Stimulated activated CD8-positive, alpha-beta memory T cell treated with anti-CD3 and anti-CD28 coated beads, Interleukin-7, amount 100 ng/mL, for 4 hours (primary cell): Measurements from ENCODE around the gene NBEAL2.
A peak's percentile ranks its signal among the peaks of the same experiment; 100 is the strongest.

Experiments used
- DNase-seq, 2 donors: peaks; one replicate each; pipeline ENCODE4 v3.0.0-alpha.2; 2020; ENCODE audit warnings: low read depth in 2 of 2

The NBEAL2 gene

GRCh38 chr3:46946416-46946815, 33.0 kb upstream of the NBEAL2 start:
- DNase-seq = no peak

DNA sequence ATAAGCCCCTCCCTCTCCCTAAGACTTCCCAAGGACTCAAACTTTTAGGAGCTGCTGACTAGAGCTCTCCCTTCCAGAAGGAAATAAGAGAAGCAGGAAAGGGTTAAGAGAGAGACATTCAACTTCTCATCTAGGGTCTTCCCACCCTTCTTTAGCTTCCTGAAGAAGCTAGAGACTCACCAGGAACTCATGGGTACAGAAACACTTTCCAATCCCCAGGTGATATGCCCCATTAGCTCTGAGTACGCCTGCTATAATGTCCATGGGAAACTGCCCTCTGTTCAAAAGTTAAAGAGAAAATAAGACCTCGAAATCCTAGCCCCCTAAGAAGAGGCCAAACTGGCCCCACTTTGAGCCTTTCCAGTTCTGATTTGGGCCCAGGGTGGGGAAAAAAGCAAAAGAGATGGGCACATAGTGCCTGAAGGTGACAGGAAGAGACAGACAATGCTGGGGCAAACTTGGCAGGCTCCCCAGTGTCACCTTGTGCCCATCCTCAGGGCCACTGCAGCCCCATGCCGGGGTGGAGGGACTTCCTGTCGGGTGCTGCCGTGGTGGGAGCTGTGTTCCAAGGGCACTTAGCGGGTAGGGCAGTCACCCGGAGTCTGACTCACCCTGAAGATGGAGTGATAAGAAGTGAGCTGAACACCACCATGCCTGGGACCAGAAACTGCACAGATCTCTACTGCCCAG, 32.5 kb upstream of the NBEAL2 start:
- peak; percentile 61 to 67 for DNase-seq

GRCh38 chr3:46947546-46947901, 31.9 kb upstream of the NBEAL2 start:
- no peak for DNase-seq

GRCh38 chr3:46947981-46948791, 31.3 kb upstream of the NBEAL2 start:
- peak; percentile 56 to 60 for DNase-seq

- no peak for DNase-seq
These were observed 30.4 kb upstream of the NBEAL2 start for GRCh38 chr3:46948830-46949671.

DNA sequence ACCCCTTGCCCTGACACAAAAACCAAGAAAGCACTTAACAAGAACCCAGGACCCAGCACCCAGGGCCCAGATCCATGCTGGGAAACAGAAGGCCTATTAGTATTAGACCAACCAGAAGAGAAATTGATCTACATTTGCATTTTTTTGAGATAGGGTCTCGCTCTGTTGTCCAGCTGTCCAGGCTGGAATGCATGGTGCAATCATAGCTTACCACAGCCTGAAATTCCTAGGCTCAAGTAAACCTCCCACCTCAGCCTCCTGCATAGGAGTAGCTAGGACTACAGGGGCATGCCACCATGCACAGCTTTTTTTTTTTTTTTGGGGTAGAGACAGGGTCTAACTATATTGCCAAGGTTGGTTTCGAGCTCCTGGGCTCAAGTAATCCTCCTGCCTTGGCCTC, 29.3 kb upstream of the NBEAL2 start:
- DNase-seq = no peak

DNA sequence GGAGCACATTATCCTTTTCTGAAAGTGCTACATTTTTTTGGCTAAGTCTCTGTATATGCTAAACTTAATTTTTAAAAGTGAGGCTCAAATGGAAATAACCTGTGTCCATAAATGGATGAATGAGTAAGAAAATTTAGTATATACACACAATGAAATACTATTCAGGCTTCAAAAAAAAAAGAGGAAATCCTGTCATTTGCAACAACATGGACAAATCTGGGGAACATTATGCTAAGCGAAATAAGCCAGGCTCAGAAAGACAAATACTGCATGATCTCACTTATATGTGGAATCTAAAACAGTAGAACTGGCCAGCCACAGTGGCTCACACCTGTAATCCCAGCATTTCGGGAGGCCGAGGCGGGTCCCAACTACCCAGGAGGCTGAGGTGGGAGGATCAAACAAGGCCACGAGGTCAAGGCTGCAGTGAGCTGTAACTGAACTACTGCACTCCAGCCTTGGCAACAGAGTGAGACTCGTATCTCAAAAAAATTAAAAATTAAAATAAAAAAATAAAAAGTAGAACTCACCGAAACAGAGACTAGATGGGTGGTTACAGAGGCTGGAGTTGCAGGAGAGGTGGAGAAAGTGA, 28.7 kb upstream of the NBEAL2 start:
- no peak for DNase-seq

GRCh38 chr3:46952813-46953212, 26.7 kb upstream of the NBEAL2 start:
- DNase-seq = no peak

DNA sequence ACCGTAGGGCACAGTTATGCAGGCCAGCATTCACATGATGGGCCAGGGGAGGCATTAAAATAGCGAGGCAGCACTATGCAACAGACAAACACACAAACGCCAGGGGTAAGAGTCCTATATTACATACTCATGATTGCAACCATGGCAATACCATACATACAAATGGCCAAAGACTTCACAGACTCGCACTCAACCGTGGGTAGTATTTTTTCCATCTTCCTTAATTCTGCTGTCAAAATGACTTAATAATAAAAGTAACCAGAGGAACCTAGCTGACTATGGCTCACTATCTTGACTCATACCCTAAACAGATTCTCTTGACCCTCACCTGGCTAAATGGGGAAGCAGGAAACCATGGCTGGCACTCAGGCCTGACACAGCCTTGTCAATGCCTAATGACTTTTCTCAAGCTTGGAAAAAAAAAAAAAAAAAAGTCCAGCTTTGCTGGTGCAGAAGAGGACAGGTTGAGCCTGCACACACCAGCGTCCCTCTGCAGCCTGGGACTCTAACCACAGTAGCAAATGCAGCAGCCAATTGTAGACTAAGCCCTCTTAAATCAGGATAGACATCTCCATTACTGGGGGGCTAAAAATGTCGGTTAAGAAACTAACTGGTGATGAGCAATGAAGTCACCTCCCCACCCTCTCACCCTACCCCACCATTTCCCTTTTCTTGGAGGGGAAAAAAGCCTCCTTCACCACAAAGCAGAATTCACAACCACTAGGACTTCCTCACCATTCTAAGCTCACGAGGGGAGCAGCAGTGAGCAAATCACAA, 26.0 kb upstream of the NBEAL2 start:
- no peak for DNase-seq

GRCh38 chr3:46954178-46954577, 25.3 kb upstream of the NBEAL2 start:
- DNase-seq = no peak

GRCh38 chr3:46955157-46955556, 24.3 kb upstream of the NBEAL2 start:
- DNase-seq = no peak

- no peak for DNase-seq
These were observed 23.6 kb upstream of the NBEAL2 start for GRCh38 chr3:46955801-46956259.

DNA sequence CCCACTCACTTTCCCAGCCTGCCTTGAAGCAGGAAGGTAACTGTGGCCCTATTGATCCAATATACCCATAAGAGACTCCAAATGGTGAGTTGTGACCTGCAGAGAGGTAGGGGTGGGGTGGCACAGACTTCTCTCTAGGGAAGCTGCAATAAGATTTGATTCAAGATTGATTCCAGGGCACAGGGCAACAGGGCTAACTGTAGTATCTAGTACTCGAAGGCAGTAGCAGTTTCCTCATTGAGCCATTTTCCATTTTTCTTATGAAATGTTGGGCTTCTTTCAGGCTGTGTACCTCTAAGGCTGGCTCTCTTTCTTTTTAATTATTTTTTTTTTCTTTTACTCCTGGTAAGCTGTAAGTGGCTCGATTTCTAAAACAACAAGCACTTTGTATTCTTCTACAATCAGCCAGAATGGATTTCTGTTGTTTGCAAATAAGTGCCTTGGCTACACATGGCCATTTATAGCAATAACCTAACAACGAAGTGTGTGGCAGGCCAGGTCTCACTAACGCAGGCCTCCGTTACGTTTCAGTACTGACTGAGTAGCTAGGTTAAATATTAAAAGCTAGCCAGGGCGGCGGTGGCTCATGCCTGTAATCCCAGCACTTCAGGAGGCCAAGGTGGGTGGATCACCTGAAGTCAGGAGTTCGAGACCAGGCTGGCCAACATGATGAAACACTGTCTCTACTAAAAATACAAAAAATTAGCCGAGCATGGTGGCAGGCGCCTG, 22.2 kb upstream of the NBEAL2 start:
- no peak for DNase-seq

- no peak for DNase-seq
These were observed 20.9 kb upstream of the NBEAL2 start for GRCh38 chr3:46958467-46959160.

DNA sequence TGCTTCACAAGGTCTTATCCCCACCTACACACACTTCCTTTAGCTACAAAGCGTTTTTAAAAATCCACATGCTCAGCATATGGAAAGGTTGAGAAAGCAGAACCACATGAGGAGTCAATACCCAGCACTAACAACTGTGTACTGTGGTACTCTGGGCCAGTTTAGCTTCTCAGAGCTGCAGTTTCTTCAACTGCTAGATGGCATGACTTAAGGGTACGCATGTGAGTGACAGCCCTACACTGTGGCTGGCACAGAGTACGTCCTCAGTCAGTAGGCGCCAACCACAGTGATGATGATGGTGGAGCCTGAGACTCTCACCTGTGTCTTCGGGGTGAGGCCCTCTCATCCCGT, 20.3 kb upstream of the NBEAL2 start:
- peak; percentile 57 to 65 for DNase-seq

- no peak for DNase-seq
These were observed 19.3 kb upstream of the NBEAL2 start for GRCh38 chr3:46960081-46960701.

- DNase-seq = no peak
These were observed 18.6 kb upstream of the NBEAL2 start for GRCh38 chr3:46960835-46961234.

DNA sequence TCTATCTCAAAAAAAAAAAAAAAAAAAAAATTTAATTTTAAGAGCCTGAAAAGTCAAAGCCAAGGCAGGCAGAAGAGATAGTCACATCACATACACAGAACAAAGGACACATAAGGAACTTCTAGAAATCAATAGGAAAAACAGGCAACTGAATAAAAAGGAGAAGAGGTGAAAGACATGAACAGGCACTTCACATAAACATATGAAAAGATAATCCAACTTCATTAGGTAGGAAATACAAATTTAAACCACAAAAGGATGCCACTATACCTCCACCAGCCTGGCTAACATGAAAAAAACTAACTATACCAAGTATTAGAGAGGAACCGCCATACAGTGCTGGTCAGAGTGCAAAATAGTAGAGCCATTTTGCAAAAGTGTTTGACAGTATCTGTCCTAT, 17.0 kb upstream of the NBEAL2 start:
- no peak for DNase-seq

GRCh38 chr3:46962990-46963389, 16.5 kb upstream of the NBEAL2 start:
- DNase-seq = no peak
